Stimulated activated CD4-positive, alpha-beta T cell treated with anti-CD3 and anti-CD28 coated beads, Interleukin-15, amount 100 ng/mL, for 24 hours (primary cell): Measurements from ENCODE around the gene MAST4.

Source experiments
- DNase-seq: peaks from one replicate; pipeline ENCODE4 v3.0.0-alpha.2; 2020

MAST4 gene

GRCh38 chr5:66923457-66923856 lies 327.3 kb downstream of the MAST4 start:
- no peak for DNase-seq

DNA sequence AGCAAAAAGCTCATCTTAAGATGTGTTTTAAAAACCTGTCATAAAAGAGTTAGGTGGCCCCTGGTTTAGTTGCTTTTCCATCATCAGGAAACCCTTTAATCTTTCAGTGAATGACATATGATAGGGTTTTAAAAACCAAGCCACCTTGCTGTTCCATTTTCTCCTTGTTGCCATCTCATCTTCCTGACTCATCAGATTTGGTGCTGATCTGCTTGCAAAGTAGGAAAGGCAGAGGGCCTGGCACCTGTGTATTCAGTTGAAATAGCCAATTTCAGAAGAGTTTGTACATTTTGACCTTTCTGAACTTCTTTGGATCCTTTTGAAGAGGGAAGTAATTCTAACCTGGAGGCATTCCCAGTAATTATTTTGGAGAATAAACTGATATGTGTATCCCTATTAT lies 327.7 kb downstream of the MAST4 start:
- DNase-seq = no peak

GRCh38 chr5:66927140-66927539 lies 330.9 kb downstream of the MAST4 start:
- no peak for DNase-seq

GRCh38 chr5:66929281-66929680 lies 333.1 kb downstream of the MAST4 start:
- no peak for DNase-seq

- DNase-seq = no peak
Observed at GRCh38 chr5:66929995-66930394, 333.8 kb downstream of the MAST4 start.

DNA sequence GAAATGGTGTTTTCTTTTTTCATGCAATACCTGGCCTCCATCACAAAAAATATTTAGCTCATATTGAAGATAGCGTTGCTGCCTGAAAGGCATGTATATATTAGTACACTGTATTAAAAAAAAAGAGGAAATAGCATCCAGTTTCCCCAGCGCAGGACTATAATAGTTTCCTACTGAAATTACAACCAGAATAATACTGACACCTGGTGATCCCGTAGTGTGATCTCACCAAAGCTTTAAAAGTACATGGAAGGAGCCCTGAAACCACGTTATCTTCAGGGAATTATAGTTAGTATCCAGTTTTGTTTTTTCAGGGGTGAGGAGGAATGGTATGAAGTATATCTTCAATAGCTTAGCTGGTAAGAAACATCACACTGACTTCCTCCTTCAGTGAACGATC lies 335.5 kb downstream of the MAST4 start:
- no peak for DNase-seq

DNA sequence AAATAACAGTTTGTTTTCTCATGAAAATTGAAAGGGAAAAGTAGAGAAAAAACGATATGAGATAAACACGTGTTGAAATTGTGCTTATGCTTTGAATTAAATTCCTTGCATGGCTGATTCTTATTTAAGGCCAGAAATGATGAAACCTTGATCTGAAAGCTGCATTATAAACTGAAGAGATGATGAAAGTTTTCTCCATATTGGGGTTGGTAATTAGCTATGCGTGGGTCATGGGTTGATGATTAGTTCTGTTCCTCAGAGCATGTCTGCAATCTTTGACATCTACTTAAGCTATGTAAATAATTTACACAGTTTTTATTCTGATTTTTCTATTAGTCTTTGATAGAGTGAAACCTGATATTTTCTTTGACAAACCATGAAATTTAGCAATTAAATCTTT lies 336.3 kb downstream of the MAST4 start:
- DNase-seq = no peak

DNA sequence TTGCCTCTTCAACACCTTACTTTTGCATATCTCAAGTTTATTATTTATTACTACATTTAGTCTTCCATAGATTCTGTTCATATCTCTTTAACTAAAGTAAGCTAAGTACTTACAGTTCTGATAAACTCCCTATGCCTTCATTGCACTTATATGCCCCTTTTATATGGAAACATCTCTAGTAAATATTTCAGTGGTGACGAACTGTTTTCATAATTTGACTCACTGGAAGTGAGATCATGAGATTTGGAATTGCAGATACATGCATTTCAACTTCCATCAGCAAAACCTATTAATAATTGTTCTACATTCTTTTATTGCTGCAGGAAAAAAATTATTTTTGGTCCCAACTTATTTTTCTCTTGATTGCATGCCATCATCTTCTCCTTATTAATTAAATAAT lies 336.9 kb downstream of the MAST4 start:
- no peak for DNase-seq

GRCh38 chr5:66939094-66939493 lies 342.9 kb downstream of the MAST4 start:
- DNase-seq = no peak

DNA sequence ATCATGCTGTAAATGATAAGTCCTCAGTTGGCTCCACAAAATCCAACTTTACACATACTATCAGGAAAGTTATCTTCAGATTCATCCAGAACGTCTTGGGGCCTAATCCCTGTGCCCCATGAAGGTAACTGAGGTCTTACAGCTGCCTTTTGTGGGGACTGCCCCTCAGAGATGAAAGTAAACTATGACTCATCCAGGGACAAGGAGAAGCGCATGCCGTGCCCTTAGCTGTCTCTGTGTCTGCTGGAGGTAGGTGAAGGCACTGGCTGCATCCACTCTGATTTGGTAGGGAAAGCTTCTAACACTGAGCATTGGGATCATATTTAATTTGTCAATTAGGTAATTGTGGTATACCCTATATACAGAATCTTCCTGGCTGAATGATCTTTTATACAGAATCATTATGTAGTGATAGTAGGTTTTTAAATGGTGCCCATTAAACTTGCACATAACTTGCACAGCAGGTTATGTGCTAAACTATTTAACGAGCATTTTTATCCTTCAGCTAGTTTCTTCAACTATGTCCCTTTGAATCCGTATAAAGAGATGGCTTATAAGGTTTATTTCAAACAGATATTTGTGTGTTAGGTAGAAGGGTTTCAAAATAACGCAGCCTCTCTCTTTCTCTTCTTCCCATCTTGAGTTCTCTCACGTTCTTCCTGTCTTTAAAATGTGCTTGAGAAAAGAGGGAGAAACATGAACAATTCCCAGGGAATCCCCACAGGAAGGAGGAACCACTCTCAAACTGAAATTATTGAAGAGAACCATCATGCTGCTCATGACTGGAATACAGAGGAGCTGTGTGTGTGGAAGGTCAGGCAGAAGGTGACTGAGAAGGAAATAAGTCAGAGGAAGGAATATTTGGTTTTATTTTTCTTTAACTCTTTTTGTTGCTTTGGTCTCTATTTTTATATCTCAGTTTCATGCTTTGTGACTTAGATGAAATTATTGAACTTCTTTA lies 349.5 kb downstream of the MAST4 start:
- peak; percentile 36 for DNase-seq

DNA sequence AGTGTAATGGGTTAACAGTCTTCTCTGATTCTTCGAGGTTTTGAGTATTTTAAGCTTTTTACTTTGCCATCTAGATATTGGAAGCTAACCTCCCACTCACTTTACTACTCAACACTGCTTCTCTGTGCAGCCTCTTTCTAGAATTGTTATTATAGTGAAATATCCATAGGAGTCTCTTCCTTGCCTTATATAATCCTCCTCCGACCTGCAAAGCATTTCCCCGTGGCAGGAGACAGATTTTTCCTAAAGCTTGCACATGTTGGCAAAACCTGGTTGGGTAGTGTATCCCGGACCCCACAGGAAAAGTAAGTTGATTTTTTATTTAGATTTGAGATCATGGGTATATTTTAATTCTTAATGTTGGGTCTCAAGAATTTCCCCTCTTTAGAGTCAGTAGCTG lies 351.3 kb downstream of the MAST4 start:
- DNase-seq = no peak

GRCh38 chr5:66949066-66949465 lies 352.9 kb downstream of the MAST4 start:
- DNase-seq = no peak

GRCh38 chr5:66952153-66952552 lies 356.0 kb downstream of the MAST4 start:
- no peak for DNase-seq

- no peak for DNase-seq
Observed at GRCh38 chr5:66956439-66956838, 360.2 kb downstream of the MAST4 start.

DNA sequence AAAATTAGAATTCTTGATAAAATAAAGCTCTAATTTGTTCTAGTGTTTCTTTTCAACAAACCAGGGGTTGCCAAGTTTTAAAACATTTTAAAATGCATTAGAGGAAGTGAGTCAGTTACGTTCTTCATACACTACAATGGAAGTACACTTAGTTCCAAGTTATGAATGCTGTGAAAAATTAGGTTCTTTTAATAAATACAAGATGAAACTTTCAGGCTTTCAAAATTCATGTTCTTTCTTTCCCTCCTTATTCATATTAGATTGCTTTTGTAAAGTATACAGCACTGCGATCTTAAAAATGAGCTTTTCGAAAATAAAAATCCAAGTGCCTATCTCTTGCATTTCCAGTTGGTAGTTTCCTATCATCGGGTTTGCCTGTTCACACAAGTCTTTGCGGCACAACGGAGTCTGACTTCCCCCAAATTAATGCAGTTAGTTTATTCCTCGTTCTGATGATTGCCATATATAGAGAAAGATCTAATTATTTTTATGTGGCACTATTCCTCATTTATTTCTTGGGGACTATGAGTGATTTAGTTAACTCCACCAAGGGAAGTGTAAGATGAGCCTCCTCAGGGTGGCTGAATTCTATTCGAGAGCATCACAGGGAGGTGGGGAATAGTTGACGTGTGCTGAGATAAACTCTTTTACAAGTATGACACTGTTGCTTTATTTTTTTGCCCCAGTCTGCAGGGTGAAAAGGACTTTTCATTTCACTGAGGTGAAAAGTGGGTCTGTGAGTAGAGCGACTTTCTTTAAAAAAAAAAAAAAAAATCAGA lies 362.2 kb downstream of the MAST4 start:
- DNase-seq = no peak

- no peak for DNase-seq
Observed at GRCh38 chr5:66958980-66959641, 362.9 kb downstream of the MAST4 start.

- no peak for DNase-seq
Observed at GRCh38 chr5:66959653-66960052, 363.5 kb downstream of the MAST4 start.

GRCh38 chr5:66960369-66961137 lies 364.4 kb downstream of the MAST4 start:
- DNase-seq = no peak

- no peak for DNase-seq
Observed at GRCh38 chr5:66963559-66963971, 367.4 kb downstream of the MAST4 start.

DNA sequence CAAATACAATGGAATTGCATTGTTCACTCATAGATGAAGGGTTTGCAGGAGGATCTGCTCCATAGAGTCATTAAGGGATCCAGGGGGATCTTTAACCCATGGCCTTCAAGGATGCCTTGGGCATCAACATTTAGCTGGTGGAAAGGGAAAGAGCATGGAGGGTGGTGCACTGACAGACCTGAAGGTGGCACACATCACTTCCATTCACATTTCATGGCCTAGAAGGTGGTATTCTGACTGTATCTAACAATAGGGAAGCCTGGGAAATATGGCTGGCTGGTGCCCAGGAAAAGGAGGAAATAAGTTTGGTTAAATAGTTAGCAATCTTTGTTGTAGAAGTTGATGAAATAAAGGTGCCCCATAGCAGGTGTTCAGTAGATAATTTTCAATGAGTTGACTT lies 370.2 kb downstream of the MAST4 start:
- no peak for DNase-seq

DNA sequence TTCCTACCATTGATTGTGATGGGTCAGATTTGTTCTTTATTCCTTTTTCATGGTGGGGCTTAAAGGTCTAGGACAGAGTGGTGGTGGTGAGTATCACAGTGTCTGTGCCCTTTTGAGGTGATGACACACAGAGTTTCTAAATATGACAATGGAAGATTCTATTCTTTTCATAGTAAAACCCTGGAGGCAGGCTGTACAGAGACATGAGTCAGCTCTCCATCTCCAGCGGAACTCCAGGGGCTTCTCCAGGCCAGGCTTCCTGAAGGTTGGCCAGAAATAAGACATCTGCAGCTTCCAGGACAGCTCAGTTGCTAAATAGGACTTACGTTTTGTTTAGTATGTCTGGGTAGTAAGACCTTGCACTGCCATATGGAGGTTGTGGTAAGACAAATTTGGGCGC lies 370.9 kb downstream of the MAST4 start:
- no peak for DNase-seq

GRCh38 chr5:66967826-66968262 lies 371.7 kb downstream of the MAST4 start:
- DNase-seq = no peak

DNA sequence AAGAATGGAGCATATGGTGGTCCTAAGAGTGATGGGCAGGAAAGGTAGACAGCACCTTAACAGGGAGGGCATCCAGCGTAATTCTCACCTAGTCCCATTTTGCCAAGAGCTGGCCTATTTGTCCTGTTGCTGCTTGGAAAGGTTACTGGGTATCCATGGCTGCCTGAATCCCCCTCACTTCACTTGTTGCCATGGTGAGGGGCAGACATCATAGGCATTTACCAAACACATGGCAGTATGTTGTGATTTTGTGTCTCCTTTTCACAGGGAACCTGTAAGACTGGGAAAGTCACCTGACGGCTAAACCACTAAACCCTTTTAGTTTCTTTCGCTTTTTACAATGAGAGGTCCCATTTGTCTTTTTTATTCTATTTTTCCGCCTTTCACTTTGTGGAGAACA lies 373.3 kb downstream of the MAST4 start:
- DNase-seq = no peak
